Lower lobe of right lung (tissue), 2 donors: Measurements from ENCODE around the gene NRXN3. TPM values are rescaled to one million over a fixed set of nuclear protein-coding genes. Genes with fewer than 3 reads are reported as not detected.
A peak's percentile ranks its signal among the peaks of the same experiment; 100 is the strongest.

Experiments
- ATAC-seq, 2 donors: fragments of 200-7000 bp; cut with Tn5 transposase; one replicate each; pipeline ENCODE4 v1.9.1; 2020 to 2022; ENCODE audit warnings: mild to moderate bottlenecking in 2 of 2, moderate library complexity in 2 of 2
- DNase-seq: peaks from one replicate; pipeline ENCODE4 v3.0.0-alpha.2; 2020
- H3K27ac ChIP-seq: fragments of 200-600 bp; one replicate; pipeline ENCODE4 v1.8.0; 2022
- H3K27me3 ChIP-seq: fragments of 200-600 bp; one replicate; pipeline ENCODE4 v1.8.0; 2022; ENCODE audit warnings: low read depth
- H3K36me3 ChIP-seq: fragments of 200-600 bp; one replicate; pipeline ENCODE4 v1.8.0; 2022; ENCODE audit warnings: mild to moderate bottlenecking
- H3K4me1 ChIP-seq: fragments of 200-600 bp; one replicate; pipeline ENCODE4 v1.8.0; 2022
- H3K4me3 ChIP-seq: fragments of 200-600 bp; one replicate; pipeline ENCODE4 v1.8.0; 2022; ENCODE audit warnings: mild to moderate bottlenecking
- H3K9me3 ChIP-seq: fragments of 200-600 bp; one replicate; pipeline ENCODE4 v1.8.0; 2022
- CTCF ChIP-seq: fragments of 200-600 bp; IDR thresholded peaks from one replicate; pipeline ENCODE4 v1.8.0; 2022; ENCODE audit warnings: antibody characterized with exemption, mild to moderate bottlenecking
- intact Hi-C: fragments of 100-400 bp; cut with DNase I; formaldehyde crosslinking; loops from one replicate; pipeline ENCODE4 v1.11.0; 2022
- total RNA-seq: library from RNA; stranded (reverse); fragmentation: NEBNext Ultra II Directional; extraction: Animal tissue kit (Norgen Biotek cat#: 25700); gene quantifications from one replicate; pipeline ENCODE4 v1.2.1, GENCODE V29; 2021
- donor health status: DM: no; HTN: yes; CAD: no; lungs with severe emphysema.

Gene NRXN3
- total RNA-seq, 1 donor from 2014 or later, result 9.0 TPM

- no peak for TF ChIP-seq CTCF
- H3K27me3 ChIP-seq, result no peaks in the 10 kb centered on the region
- H3K27ac ChIP-seq, result no peak overlapping the region
- H3K4me3 ChIP-seq, result no peak overlapping the region
- H3K4me1 ChIP-seq, result no peaks in the 10 kb centered on the region
- DNase-seq (no peak), ATAC-seq (no peak)
- H3K9me3 ChIP-seq, result no peaks in the 10 kb centered on the region
- intact Hi-C loops, result no loop called here
- H3K36me3 ChIP-seq, result no peaks in the 10 kb centered on the region
Observed at GRCh38 chr14:78238141-78238540, 68.0 kb downstream of the NRXN3 start.

- Histone ChIP-seq H3K36me3 (no peaks in the 10 kb centered on the region), H3K27ac (no peak overlapping the region), H3K4me1 (no peaks in the 10 kb centered on the region), H3K4me3 (no peak overlapping the region), H3K9me3 (no peaks in the 10 kb centered on the region), H3K27me3 (no peaks in the 10 kb centered on the region)
- DNase-seq (no peak), ATAC-seq (no peak)
- TF ChIP-seq CTCF, result no peak
- intact Hi-C loops, result no loop called here
Observed at GRCh38 chr14:78240567-78240966, 70.4 kb downstream of the NRXN3 start.

- intact Hi-C loops, result no loop called here
- DNase-seq (no peak), ATAC-seq (no peak)
- no peaks in the 10 kb centered on the region for H3K27me3 ChIP-seq
- no peaks in the 10 kb centered on the region for H3K36me3 ChIP-seq
- TF ChIP-seq CTCF, result no peak
- H3K27ac ChIP-seq, result no peak overlapping the region
- no peaks in the 10 kb centered on the region for H3K4me1 ChIP-seq
- H3K9me3 ChIP-seq, result no peaks in the 10 kb centered on the region
- no peak overlapping the region for H3K4me3 ChIP-seq
Observed at GRCh38 chr14:78242086-78242485, 71.9 kb downstream of the NRXN3 start.

GRCh38 chr14:78243187-78243586, 73.0 kb downstream of the NRXN3 start:
- no peak for DNase-seq
- Histone ChIP-seq H3K36me3 (no peaks in the 10 kb centered on the region), H3K4me1 (no peaks in the 10 kb centered on the region), H3K4me3 (no peak overlapping the region), H3K27ac (no peak overlapping the region), H3K9me3 (no peaks in the 10 kb centered on the region), H3K27me3 (no peaks in the 10 kb centered on the region)
- intact Hi-C loops, result no loop called here
- no peak for ATAC-seq
- no peak for TF ChIP-seq CTCF

GRCh38 chr14:78245238-78245637, 75.1 kb downstream of the NRXN3 start:
- ATAC-seq (peak; percentile 29 to 46), DNase-seq (peak; percentile 53)
- Histone ChIP-seq H3K4me3 (no peak overlapping the region), H3K4me1 (no peaks in the 10 kb centered on the region), H3K27me3 (no peaks in the 10 kb centered on the region), H3K27ac (no peak overlapping the region), H3K9me3 (no peaks in the 10 kb centered on the region), H3K36me3 (no peaks in the 10 kb centered on the region)
- no peak for TF ChIP-seq CTCF
- intact Hi-C loops, result no loop called here
